Neural cell (in vitro differentiated cells): ENCODE data around the gene LVRN. TPM values are rescaled to one million over a fixed set of nuclear protein-coding genes. Genes with fewer than 3 reads are reported as not detected.

ENCODE experiments used
- H2AFZ ChIP-seq: fragments of 200-600, 300-800 bp; sonication (generic), shearing (Covaris generic); 2 replicates; pipeline ENCODE4 v1.6.0; 2014; ENCODE audit warnings: low read depth, mild to moderate bottlenecking, antibody characterized with exemption, low read length, moderate library complexity
- H3F3A ChIP-seq: fragments of 200-600 bp; shearing (Covaris generic); 2 replicates; pipeline ENCODE4 v1.6.1; 2016; ENCODE audit warnings: mild to moderate bottlenecking, moderate library complexity, mixed read lengths, antibody characterized with exemption, low read length; ENCODE audit not compliant: insufficient read depth, poor library complexity, severe bottlenecking
- H3K27ac ChIP-seq: fragments of 200-600, 300-800 bp; sonication (generic), shearing (Covaris generic); 2 replicates; pipeline ENCODE4 v1.5.1; 2014; ENCODE audit warnings: mild to moderate bottlenecking, low read length, moderate library complexity
- H3K27me3 ChIP-seq: fragments of 300-800, 200-600 bp; sonication (generic), shearing (Covaris generic); 2 replicates; pipeline ENCODE4 v1.6.0; 2014; ENCODE audit warnings: mild to moderate bottlenecking, low read depth, low read length, moderate library complexity; ENCODE audit not compliant: insufficient read depth
- H3K36me3 ChIP-seq: fragments of 300-800, 200-600 bp; sonication (generic), shearing (Covaris generic); 2 replicates; pipeline ENCODE4 v1.5.1; 2014; ENCODE audit warnings: mild to moderate bottlenecking, antibody characterized with exemption, low read length, moderate library complexity; ENCODE audit not compliant: insufficient read depth
- H3K4me2 ChIP-seq: fragments of 300-800, 200-600 bp; sonication (generic), shearing (Covaris generic); 2 replicates; pipeline ENCODE4 v1.6.0; 2014; ENCODE audit warnings: mild to moderate bottlenecking, low read length
- H3K4me3 ChIP-seq: fragments of 300-800, 200-600 bp; sonication (generic), shearing (Covaris generic); 2 replicates; pipeline ENCODE4 v1.5.1; 2014; ENCODE audit warnings: mild to moderate bottlenecking, low read length, moderate library complexity
- H3K79me2 ChIP-seq: fragments of 200-600 bp; shearing (Covaris generic); replicated peaks from 2 replicates; pipeline ENCODE4 v1.6.0; 2014; ENCODE audit warnings: mild to moderate bottlenecking, low read length, moderate library complexity; ENCODE audit not compliant: insufficient read depth
- H3K9ac ChIP-seq: fragments of 300-800, 200-600 bp; sonication (generic), shearing (Covaris generic); 2 replicates; pipeline ENCODE4 v1.6.1; 2016; ENCODE audit warnings: mild to moderate bottlenecking, low read length, mixed read lengths
- H3K9me2 ChIP-seq: fragments of 200-600 bp; shearing (Covaris generic); 2 replicates; pipeline ENCODE4 v1.6.1; 2016; ENCODE audit warnings: mild to moderate bottlenecking, low read length, mixed read lengths; ENCODE audit not compliant: insufficient read depth
- H3K9me3 ChIP-seq: fragments of 200-600, 300-800 bp; sonication (generic), shearing (Covaris generic); 2 replicates; pipeline ENCODE4 v1.6.1; 2016; ENCODE audit warnings: mild to moderate bottlenecking, mixed run types, low read length, moderate library complexity, mixed read lengths
- H4K20me1 ChIP-seq: fragments of 200-600 bp; shearing (Covaris generic); 2 replicates; pipeline ENCODE4 v1.6.1; 2016; ENCODE audit warnings: mild to moderate bottlenecking, mixed run types; ENCODE audit not compliant: insufficient read depth
- CTCF ChIP-seq: fragments of 450-650 bp; IDR thresholded peaks from 2 replicates; pipeline ENCODE4 v1.5.1; 2014; ENCODE audit warnings: antibody characterized with exemption, mild to moderate bottlenecking, moderate library complexity; ENCODE audit not compliant: poor library complexity, severe bottlenecking
- EP300 ChIP-seq: fragments of 450-650 bp; conservative IDR thresholded peaks from 2 replicates; pipeline ENCODE4 v1.6.1; 2014; ENCODE audit warnings: antibody characterized with exemption, mild to moderate bottlenecking, moderate library complexity; ENCODE audit not compliant: poor library complexity, severe bottlenecking
- EZH2 ChIP-seq: fragments of 200-600, 300-800 bp; shearing (Covaris generic), sonication (generic); IDR thresholded peaks from 2 replicates; pipeline ENCODE4 v1.6.1; 2014; ENCODE audit warnings: antibody characterized with exemption, low read length, borderline replicate concordance, mild to moderate bottlenecking; ENCODE audit not compliant: insufficient read depth, poor library complexity, severe bottlenecking
- MXI1 ChIP-seq: fragments of 450-650 bp; conservative IDR thresholded peaks from 2 replicates; pipeline ENCODE4 v1.6.1; 2014; ENCODE audit warnings: antibody characterized with exemption, mild to moderate bottlenecking; ENCODE audit not compliant: poor library complexity, severe bottlenecking
- POLR2AphosphoS5 ChIP-seq: IDR thresholded peaks from 2 replicates; pipeline ENCODE4 v1.6.1; 2012
- RAD21 ChIP-seq: fragments of 450-650 bp; conservative IDR thresholded peaks from 2 replicates; pipeline ENCODE4 v1.6.1; 2014; ENCODE audit warnings: antibody characterized with exemption, mild to moderate bottlenecking, moderate library complexity
- REST ChIP-seq: IDR thresholded peaks from 2 replicates; pipeline ENCODE4 v1.6.1; 2012; ENCODE audit warnings: borderline replicate concordance
- SMC3 ChIP-seq: fragments of 450-650 bp; conservative IDR thresholded peaks from 2 replicates; pipeline ENCODE4 v1.6.1; 2014; ENCODE audit warnings: antibody characterized with exemption, mild to moderate bottlenecking, moderate library complexity; ENCODE audit not compliant: poor library complexity
- TAF1 ChIP-seq: IDR thresholded peaks from 2 replicates; pipeline ENCODE4 v1.6.1; 2012; ENCODE audit warnings: low read depth
- polyA plus RNA-seq: library from polyadenylated mRNA; depleted of rRNA; stranded (reverse); fragments of >200 nt; gene quantifications from 2 replicates; pipeline ENCODE4 v1.2.3, GENCODE V29; 2014

The LVRN gene
- polyA plus RNA-seq, 1 donor from 2014 or later = 3.5 TPM

- Histone ChIP-seq H3K9me2 (no peaks in the 10 kb centered on the region), H3K4me2 (no peak overlapping the region), H3K4me3 (no peak overlapping the region), H3K27ac (no peak overlapping the region), H3K9ac (no peak overlapping the region), H3K27me3 (no peaks in the 10 kb centered on the region), H2AFZ (no peak overlapping the region), H3K9me3 (no peaks in the 10 kb centered on the region), H3K79me2 (no peaks in the 10 kb centered on the region), H3F3A (no peaks in the 10 kb centered on the region), H4K20me1 (no peaks in the 10 kb centered on the region), H3K36me3 (no peaks in the 10 kb centered on the region)
- no peak for TF ChIP-seq SMC3
- no peak for TF ChIP-seq EP300
- no peak for TF ChIP-seq CTCF
- TF ChIP-seq TAF1 = no peak
- no peak for TF ChIP-seq MXI1
- TF ChIP-seq EZH2 = no peak
- TF ChIP-seq REST = no peak
- no peak for TF ChIP-seq RAD21
- TF ChIP-seq POLR2AphosphoS5 = no peak
Observed at GRCh38 chr5:116046823-116047222, 84.5 kb downstream of the LVRN start.

GRCh38 chr5:116058346-116058936 lies 96.2 kb downstream of the LVRN start:
- H3K4me3 ChIP-seq = no peak overlapping the region
- H2AFZ ChIP-seq = no peak overlapping the region
- H3K4me2 ChIP-seq = no peak overlapping the region
- H3K27me3 ChIP-seq = no peaks in the 10 kb centered on the region
- no peaks in the 10 kb centered on the region for H3K79me2 ChIP-seq
- no peak overlapping the region for H3K9ac ChIP-seq
- no peaks in the 10 kb centered on the region for H3K9me2 ChIP-seq
- no peaks in the 10 kb centered on the region for H4K20me1 ChIP-seq
- TF ChIP-seq RAD21 (no peak), TAF1 (no peak), CTCF (no peak), EP300 (peak; percentile 84), EZH2 (no peak), MXI1 (no peak), POLR2AphosphoS5 (no peak), REST (peak; percentile 44), SMC3 (no peak)
- H3F3A ChIP-seq = no peaks in the 10 kb centered on the region
- no peaks in the 10 kb centered on the region for H3K36me3 ChIP-seq
- H3K27ac ChIP-seq = peak overlapping the region; percentile 33
- H3K9me3 ChIP-seq = no peaks in the 10 kb centered on the region
